NCI-H1417 treated with DMSO at 0.1 percent for 48 hours (cell line): ENCODE results near the gene CDH18.
A peak's percentile ranks its signal among the peaks of the same experiment; 100 is the strongest.

Experiments used
- DNase-seq: peaks from one replicate; lab custom pipeline; 2025; lab: John Stamatoyannopoulos, UW

CDH18 gene

GRCh38 chr5:19987612-19988361 is at the start of gene CDH18:
Gene CDH18, minus strand, starts transcription at chr5:19988200. Its CDS starts 149,214 bp downstream, at chr5:19838986.
- DNase-seq: peak; percentile 47

GRCh38 chr5:20034717-20035116 is 46.7 kb upstream of the CDH18 start:
- DNase-seq: no peak

GRCh38 chr5:20033881-20034280 is 45.9 kb upstream of the CDH18 start:
- no peak for DNase-seq

GRCh38 chr5:20032896-20033295 is 44.9 kb upstream of the CDH18 start:
- DNase-seq: no peak

GRCh38 chr5:20030125-20030524 is 42.1 kb upstream of the CDH18 start:
- no peak for DNase-seq

GRCh38 chr5:20029266-20029665 is 41.3 kb upstream of the CDH18 start:
- no peak for DNase-seq

- DNase-seq: no peak
These were observed 40.5 kb upstream of the CDH18 start for GRCh38 chr5:20028506-20028905.

- DNase-seq: no peak
These were observed 35.7 kb upstream of the CDH18 start for GRCh38 chr5:20023686-20024180.

GRCh38 chr5:20020247-20020646 is 32.2 kb upstream of the CDH18 start:
- DNase-seq: no peak

GRCh38 chr5:20017021-20017420 is 29.0 kb upstream of the CDH18 start:
- no peak for DNase-seq

- no peak for DNase-seq
These were observed 12.4 kb upstream of the CDH18 start for GRCh38 chr5:20000416-20000815.

GRCh38 chr5:19988457-19988856 is 457 bp upstream of the CDH18 start:
- DNase-seq: no peak

GRCh38 chr5:19986806-19987205 is 1.2 kb downstream of the CDH18 start:
- no peak for DNase-seq

GRCh38 chr5:19986031-19986619 is 1.9 kb downstream of the CDH18 start:
- no peak for DNase-seq

- no peak for DNase-seq
These were observed 9.5 kb downstream of the CDH18 start for GRCh38 chr5:19978476-19978875.

- DNase-seq: no peak
These were observed 10.9 kb downstream of the CDH18 start for GRCh38 chr5:19977099-19977498.

- DNase-seq: no peak
These were observed 12.2 kb downstream of the CDH18 start for GRCh38 chr5:19975795-19976194.

GRCh38 chr5:19960451-19960850 is 27.5 kb downstream of the CDH18 start:
- no peak for DNase-seq

GRCh38 chr5:19959830-19960384 is 28.1 kb downstream of the CDH18 start:
- no peak for DNase-seq

- no peak for DNase-seq
These were observed 37.1 kb downstream of the CDH18 start for GRCh38 chr5:19950897-19951296.

- DNase-seq: no peak
These were observed 47.8 kb downstream of the CDH18 start for GRCh38 chr5:19940192-19940591.

- DNase-seq: no peak
These were observed 57.5 kb downstream of the CDH18 start for GRCh38 chr5:19930451-19930850.
